OCI-LY7 (cell line): Measurements from ENCODE around the gene OR52K1. TPM values are rescaled to one million over a fixed set of nuclear protein-coding genes. Genes with fewer than 3 reads are reported as not detected.

Experiments
- BruUV-seq: library from RNA; stranded (reverse); fragments of 400-500 nt; replicated peaks from 2 replicates; lab custom pipeline; 2021; lab: Mats Ljungman, UMichigan
- CTCF ChIA-PET: fragments of 300-600 bp; sonication (Branson Sonifier 250); formaldehyde crosslinking; loops from one replicate; lab custom pipeline; 2022; ENCODE audit warnings: antibody characterized with exemption; ENCODE audit not compliant: unreplicated experiment; lab: Charles Lee
- POLR2A ChIA-PET: fragments of 300-600 bp; sonication (Branson Sonifier 250); formaldehyde crosslinking; loops from one replicate; lab custom pipeline; 2022; ENCODE audit warnings: antibody characterized with exemption; lab: Charles Lee
- DNase-seq: peaks from one replicate; pipeline ENCODE4 v3.0.0-alpha.2; 2015; ENCODE audit warnings: low spot score
- H2AFZ ChIP-seq: fragments of 200-600 bp; sonication (generic), shearing (Covaris generic); 2 replicates; pipeline ENCODE4 v1.6.1; 2014; ENCODE audit warnings: mild to moderate bottlenecking, antibody characterized with exemption, low read length, moderate library complexity
- H3K27ac ChIP-seq: fragments of 200-600 bp; sonication (generic); 2 replicates; pipeline ENCODE4 v1.5.1; 2014; ENCODE audit warnings: mixed run types, low read depth, mild to moderate bottlenecking, moderate library complexity, low read length, inconsistent platforms; ENCODE audit not compliant: poor library complexity, severe bottlenecking
- H3K36me3 ChIP-seq: fragments of 200-600 bp; sonication (generic); 2 replicates; pipeline ENCODE4 v1.6.1; 2014; ENCODE audit warnings: mild to moderate bottlenecking, antibody characterized with exemption, low read length, moderate library complexity, mixed read lengths; ENCODE audit not compliant: insufficient read depth
- H3K4me1 ChIP-seq: fragments of 200-600 bp; sonication (generic); 2 replicates; pipeline ENCODE4 v1.5.1; 2014; ENCODE audit warnings: mild to moderate bottlenecking, low read length; ENCODE audit not compliant: insufficient read depth, poor library complexity, severe bottlenecking
- H3K4me2 ChIP-seq: fragments of 200-600 bp; sonication (generic); 2 replicates; pipeline ENCODE4 v1.6.1; 2014; ENCODE audit warnings: mild to moderate bottlenecking, low read length
- H3K4me3 ChIP-seq: fragments of 200-600 bp; sonication (generic); 2 replicates; pipeline ENCODE4 v1.5.1; 2014; ENCODE audit warnings: mild to moderate bottlenecking, low read depth, low read length; ENCODE audit not compliant: poor library complexity, severe bottlenecking
- H3K79me2 ChIP-seq: fragments of 200-600 bp; sonication (generic); 2 replicates; pipeline ENCODE4 v1.6.1; 2016; ENCODE audit warnings: low read depth, mild to moderate bottlenecking, low read length, moderate library complexity, mixed read lengths; ENCODE audit not compliant: insufficient read depth
- H3K9me2 ChIP-seq: fragments of 200-600 bp; sonication (generic); 2 replicates; pipeline ENCODE4 v1.6.1; 2016; ENCODE audit warnings: mild to moderate bottlenecking, low read length, mixed read lengths; ENCODE audit not compliant: insufficient read depth
- H3K9me3 ChIP-seq: fragments of 200-600 bp; sonication (generic); 2 replicates; pipeline ENCODE4 v1.6.1; 2014; ENCODE audit warnings: mild to moderate bottlenecking, mixed run types, low read length, mixed read lengths
- H4K20me1 ChIP-seq: fragments of 200-600 bp; sonication (generic); 2 replicates; pipeline ENCODE4 v1.6.1; 2014; ENCODE audit warnings: mild to moderate bottlenecking, antibody characterized with exemption, low read length, moderate library complexity, mixed read lengths; ENCODE audit not compliant: insufficient read depth
- EZH2phosphoT487 ChIP-seq: fragments of 200-600 bp; sonication (generic); IDR thresholded peaks from 2 replicates; pipeline ENCODE4 v1.6.1; 2018; ENCODE audit warnings: low read depth, borderline replicate concordance, mild to moderate bottlenecking, mixed run types, antibody characterized with exemption, low read length, moderate library complexity, mixed read lengths
- intact Hi-C: fragments of 100-400 bp; cut with micrococcal nuclease; formaldehyde crosslinking; loops from one replicate; pipeline ENCODE4 v1.10.0; 2022; ENCODE audit not compliant: unreplicated experiment
- total RNA-seq, 2 experiments: library from RNA; depleted of rRNA in 1 of 2; stranded (reverse); fragments of >200 nt in 1 of 2; shearing (Covaris generic) in 1 of 2; gene quantifications; 2 replicates each; pipeline ENCODE4 v1.2.3, GENCODE V29; 2014 to 2022
- TF ChIP-seq, protein P1 (sequence below): fragments of 200-600 bp; sonication (generic); conservative IDR thresholded peaks from 2 replicates; pipeline ENCODE4 v1.5.1; 2014; ENCODE audit warnings: mild to moderate bottlenecking, antibody characterized with exemption, low read length, moderate library complexity, mixed read lengths

Gene OR52K1
- total RNA-seq, 2 experiments from 2014 or later: not detected

DNA sequence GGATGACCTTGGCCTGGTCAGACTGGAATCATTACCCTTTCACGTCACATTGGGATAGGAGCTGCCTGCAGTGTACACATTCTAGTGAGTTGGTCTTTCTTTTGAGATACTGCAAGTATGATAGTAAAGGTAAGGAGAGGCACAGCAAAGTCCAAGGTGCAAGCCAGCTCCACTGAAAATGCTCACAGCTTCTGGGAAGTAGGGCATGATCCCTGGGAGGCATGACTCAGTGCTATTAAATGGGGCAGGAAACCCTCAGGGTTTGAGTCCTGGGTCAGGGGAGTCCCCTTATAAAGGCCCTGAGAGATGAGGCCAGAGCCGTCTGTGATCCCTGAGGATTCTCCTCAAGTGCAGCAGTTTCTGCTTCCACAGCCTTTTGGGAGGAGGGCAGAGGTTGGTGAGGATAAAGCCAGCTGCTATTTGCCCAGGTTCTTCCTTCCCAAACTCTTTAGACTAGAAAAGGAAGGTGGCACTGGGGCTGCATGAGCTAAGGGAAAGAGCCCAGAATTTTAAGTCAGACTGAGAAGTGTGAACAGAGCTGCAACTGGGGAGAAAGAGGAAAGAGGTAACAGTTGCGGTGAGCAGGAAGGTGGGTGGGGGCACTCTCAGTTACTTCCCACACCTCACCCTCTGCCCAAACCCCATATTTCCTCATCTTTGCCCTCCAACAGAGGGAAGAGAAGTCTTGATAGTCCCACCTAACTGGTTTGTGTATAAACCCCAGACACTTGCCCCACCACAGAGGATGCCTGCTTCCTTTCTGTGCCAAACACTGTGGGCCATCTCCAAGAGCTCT lies 14.4 kb upstream of the OR52K1 start:
- no peak overlapping the region for H3K4me3 ChIP-seq
- no peaks in the 10 kb centered on the region for H4K20me1 ChIP-seq
- ChIA-PET CTCF (no interaction called here), POLR2A (no interaction called here)
- no peaks in the 10 kb centered on the region for H3K9me2 ChIP-seq
- no peaks in the 10 kb centered on the region for H3K36me3 ChIP-seq
- no peaks in the 10 kb centered on the region for H3K79me2 ChIP-seq
- no peak overlapping the region for H2AFZ ChIP-seq
- intact Hi-C loops: no loop called here
- DNase-seq: no peak
- TF ChIP-seq, protein P1, sequence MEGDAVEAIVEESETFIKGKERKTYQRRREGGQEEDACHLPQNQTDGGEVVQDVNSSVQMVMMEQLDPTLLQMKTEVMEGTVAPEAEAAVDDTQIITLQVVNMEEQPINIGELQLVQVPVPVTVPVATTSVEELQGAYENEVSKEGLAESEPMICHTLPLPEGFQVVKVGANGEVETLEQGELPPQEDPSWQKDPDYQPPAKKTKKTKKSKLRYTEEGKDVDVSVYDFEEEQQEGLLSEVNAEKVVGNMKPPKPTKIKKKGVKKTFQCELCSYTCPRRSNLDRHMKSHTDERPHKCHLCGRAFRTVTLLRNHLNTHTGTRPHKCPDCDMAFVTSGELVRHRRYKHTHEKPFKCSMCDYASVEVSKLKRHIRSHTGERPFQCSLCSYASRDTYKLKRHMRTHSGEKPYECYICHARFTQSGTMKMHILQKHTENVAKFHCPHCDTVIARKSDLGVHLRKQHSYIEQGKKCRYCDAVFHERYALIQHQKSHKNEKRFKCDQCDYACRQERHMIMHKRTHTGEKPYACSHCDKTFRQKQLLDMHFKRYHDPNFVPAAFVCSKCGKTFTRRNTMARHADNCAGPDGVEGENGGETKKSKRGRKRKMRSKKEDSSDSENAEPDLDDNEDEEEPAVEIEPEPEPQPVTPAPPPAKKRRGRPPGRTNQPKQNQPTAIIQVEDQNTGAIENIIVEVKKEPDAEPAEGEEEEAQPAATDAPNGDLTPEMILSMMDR: no peak
- TF ChIP-seq EZH2phosphoT487: no peak
- H3K9me3 ChIP-seq: no peaks in the 10 kb centered on the region
- no TSS peak for BruUV-seq
- H3K27ac ChIP-seq: no peak overlapping the region
- H3K4me1 ChIP-seq: no peaks in the 10 kb centered on the region
- H3K4me2 ChIP-seq: no peak overlapping the region

DNA sequence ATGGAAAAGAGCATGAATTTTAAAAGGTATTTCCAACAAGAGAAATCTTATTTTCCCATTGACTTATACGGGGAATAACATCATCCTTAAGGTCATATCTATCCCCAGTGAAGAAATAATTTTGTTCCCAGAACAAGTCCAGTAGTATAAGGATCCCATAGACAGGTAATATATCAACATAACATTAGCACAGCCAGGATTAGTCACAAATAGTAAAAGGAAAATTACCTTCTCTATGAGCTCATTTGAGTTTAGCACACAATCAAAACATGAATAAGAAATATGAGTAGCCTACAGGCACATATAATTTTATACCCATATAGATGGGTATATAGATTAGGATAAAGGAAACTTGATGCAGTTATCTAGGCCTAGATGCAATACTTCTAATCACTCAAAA lies 2.8 kb upstream of the OR52K1 start:
- no peak overlapping the region for H3K27ac ChIP-seq

More for the DNA sequence above, 2.8 kb upstream of the OR52K1 start:
- Histone ChIP-seq H3K4me3 (no peak overlapping the region), H3K4me2 (no peak overlapping the region), H3K36me3 (no peaks in the 10 kb centered on the region), H2AFZ (no peak overlapping the region), H3K4me1 (no peaks in the 10 kb centered on the region), H4K20me1 (no peaks in the 10 kb centered on the region), H3K79me2 (no peaks in the 10 kb centered on the region), H3K9me3 (no peaks in the 10 kb centered on the region), H3K9me2 (no peaks in the 10 kb centered on the region)
- CTCF ChIA-PET: no interaction called here
- DNase-seq: no peak
- TF ChIP-seq, protein P1: no peak
- TF ChIP-seq EZH2phosphoT487: no peak
- intact Hi-C loops: no loop called here
- no TSS peak for BruUV-seq
- POLR2A ChIA-PET: no interaction called here
